Activated CD4-positive, CD25-positive, alpha-beta regulatory T cell treated with anti-CD3 and anti-CD28 coated beads, Interleukin-2, amount 50 U/mL, for 24 hours (primary cell): ENCODE measurements around the gene GPR108.
"Not testable (repeated sequence)": the region's sequence is repeated elsewhere in the genome, so short reads cannot be mapped to it uniquely, and the experiment has no call there.

Experiments used
- ATAC-seq, 2 donors: fragments of 150-1000 bp; cut with Tn5 transposase; one replicate each; pipeline ENCODE4 v1.10.0; 2021; ENCODE audit warnings: mild to moderate bottlenecking in 1 of 2, moderate library complexity in 1 of 2

The GPR108 gene

DNA sequence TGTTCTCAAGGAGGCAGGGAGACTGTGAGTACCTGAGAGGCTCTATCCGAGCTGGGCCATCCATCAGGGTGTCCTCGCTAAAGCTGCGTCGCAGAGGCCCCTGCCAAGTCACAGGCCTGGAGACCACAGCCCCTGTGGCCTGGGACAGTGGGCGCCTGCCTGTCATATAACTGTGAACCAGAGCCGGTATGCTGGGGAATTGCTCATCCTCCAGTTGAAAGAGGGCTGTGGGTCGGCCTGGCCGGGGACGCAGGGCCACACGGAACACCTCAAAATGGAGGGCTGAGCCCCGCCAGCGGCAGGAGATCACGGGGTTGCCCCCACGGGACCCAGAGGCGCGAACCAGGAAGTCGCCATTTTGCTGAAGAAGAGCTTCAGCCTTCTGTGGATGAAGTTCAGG lies 23.2 kb upstream of the GPR108 start:
- no peak for ATAC-seq

DNA sequence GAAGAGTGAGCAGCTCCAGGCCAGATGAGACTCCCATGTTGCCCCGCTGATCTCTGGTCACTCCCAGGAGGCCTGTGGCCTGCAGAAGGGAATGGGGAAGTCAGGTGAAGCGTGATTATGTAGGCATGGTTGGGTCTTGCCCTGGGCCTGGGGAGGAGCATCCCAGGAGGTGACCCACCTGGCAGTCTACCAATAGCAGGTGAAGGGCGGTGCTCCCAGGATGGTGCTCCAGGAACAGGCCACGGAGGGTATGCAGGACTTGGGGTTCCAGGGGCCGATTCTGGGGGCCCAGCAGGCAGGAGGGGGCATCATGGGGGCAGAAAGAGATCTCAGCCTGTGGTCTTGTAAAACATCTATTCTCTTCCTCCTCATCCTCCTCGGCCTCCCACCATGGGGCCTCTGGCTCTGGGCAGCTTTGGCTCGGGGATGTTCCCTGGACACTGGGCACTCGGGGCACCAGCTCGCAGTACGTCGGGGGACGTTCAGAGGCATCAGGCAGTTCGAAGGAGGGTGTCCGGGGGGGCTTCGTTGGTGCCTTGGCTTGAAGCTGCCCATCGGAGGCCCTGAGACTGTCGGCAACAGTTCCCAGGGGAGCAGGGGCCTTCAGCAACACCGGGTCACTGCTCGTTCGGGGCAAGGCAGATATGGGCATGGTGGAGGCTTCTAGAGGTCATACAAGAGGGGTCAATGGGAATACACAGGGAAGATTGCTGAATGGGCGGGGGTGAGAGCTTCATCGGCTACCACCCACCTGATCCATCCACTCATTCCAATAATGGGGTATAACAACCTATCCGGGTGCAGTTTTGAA lies 17.5 kb upstream of the GPR108 start:
- ATAC-seq, result no peak

DNA sequence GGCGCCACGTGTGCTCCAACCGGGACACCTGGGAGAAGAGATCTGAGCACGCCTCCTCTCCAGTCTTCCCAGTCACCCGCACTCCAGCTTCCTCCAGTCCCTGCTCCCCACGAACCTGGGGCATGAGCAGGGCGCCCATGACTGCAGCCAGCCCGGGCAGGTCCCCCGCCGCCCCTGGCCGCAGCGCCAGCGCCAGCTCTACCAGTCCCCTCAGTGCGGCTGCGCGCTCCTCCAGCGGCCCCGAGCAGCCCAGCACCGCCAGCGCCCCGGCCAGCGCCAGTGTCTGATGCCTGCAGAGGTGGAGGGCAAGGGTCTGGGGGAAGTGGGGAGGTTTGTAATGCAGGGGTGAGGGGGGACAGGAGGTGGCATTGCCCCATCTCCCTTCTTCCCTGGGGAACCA lies 16.8 kb upstream of the GPR108 start:
- no peak for ATAC-seq

DNA sequence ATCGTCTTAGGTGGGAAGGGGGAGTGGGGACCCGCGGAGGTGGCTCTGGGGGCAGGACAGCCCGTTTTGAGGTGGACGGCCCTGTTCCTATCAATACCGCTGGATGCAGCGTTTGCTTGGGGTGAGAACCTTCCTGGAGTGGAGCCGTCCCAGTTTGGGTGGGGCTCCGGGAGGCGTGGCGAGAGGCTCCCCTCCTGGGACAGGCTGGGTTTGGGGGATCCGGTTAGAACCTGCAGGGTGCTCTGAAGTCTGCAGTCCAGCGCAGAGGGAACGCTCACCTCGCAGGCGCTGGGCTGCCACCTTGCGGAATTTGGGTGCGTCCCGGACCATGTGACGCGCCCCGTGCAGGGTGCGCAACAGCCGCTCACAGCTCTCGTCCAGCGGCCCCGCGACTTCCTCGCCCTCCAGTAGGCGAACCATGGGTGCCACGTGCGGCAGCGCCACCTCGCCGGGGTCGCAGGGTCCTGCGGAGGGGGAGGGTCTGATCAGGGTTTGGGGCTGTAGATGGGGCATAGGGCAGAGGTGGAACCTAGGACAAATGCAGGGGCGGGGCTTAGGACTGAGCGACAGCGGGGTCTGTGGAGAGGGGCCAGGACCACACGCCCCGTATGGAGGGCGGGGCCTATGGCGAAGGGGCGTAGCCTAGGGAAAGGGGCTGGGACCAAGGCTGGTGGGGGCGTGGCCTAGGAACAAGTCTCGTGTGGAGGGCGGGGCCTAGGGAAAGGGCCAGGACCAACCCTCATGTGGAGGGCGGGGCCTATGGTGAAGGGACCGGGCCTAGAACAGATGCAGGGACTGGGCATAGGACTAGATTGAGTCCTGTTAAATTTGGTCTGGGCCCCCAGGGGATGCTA lies 16.0 kb upstream of the GPR108 start:
- ATAC-seq, result peak; percentile 89 to 91

DNA sequence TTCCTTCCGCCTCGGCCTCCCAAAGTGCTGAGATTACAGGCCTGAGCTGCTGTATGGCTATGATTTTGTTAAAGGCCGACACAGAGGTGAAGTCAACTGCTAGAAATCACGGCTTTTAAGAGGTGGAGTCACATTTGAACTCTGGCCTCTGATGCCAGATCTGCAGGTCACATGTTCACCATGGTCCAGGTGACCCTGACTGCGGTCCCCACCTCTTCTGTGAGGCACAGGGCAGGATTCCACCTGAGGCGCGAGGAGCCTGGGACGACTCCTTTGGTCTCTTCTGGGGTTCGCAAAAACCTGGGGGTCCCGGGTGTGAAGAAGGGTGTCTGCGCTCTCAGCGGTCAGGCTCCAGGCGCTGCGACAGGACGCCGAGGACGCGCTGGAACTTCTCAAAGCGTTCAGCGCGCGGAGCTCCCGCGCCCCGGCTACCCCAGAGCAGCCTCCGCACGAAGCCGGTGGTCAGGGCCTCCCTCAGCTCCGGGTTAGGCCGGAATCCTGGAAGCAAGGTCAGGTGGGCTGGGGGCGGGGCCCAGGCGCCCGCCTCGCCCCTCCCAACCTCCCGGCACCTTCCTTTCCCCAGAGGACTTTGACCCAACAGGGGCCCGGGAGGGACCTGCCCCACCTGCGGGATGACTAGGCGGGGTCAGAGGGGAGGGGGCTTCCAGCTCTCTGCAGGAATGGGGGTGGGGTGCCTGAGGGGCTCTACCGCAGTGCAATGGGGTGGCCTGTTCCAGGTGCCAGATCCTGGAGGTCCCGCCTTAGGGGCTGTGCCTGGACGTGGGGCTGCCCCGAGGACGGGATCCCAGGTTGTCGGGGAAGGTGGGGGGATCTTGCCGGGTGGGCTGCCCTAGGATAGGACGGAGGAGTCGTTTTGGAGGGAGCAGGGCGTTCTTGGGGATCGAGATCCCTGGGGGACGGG lies 15.1 kb upstream of the GPR108 start:
- no peak for ATAC-seq

DNA sequence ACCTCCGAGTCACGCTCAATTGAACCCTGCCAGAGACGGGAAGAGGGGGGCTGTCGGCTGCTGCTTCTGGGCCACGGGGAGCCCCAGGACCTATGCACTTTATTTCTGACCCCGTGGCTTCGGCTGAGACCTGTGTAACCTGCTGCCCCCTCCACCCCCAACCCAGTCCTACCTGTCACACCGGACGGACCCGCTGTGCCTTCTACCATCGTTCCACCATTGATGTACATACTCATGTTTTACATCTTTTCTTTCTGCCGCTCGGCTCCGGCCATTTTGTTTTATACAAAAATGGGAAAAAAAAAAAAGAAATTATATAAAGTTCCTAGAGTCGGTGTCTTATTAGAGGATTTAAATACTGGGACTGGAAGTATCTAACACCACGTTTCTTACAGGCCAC lies 13.8 kb upstream of the GPR108 start:
- no peak for ATAC-seq

DNA sequence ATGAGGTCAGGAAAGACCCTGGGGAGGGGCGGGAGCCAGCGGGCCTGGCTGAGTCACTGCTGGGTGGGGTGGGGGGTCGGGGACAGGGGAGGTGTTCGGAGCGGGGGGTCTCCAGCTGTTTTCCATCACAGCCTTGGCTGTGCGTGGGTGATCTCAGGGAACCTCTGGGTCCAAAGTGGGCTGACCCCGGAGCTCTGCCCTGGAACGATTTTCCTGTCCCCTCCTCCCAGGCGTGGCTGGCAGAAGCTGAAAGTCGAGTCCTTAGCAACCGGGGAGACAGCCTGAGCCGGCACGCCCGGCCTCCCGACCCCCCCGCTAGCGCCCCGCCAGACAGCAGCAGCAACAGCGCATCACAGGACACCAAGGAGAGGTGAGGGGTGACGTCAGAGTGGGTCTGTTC lies 12.7 kb upstream of the GPR108 start:
- ATAC-seq, result no peak

DNA sequence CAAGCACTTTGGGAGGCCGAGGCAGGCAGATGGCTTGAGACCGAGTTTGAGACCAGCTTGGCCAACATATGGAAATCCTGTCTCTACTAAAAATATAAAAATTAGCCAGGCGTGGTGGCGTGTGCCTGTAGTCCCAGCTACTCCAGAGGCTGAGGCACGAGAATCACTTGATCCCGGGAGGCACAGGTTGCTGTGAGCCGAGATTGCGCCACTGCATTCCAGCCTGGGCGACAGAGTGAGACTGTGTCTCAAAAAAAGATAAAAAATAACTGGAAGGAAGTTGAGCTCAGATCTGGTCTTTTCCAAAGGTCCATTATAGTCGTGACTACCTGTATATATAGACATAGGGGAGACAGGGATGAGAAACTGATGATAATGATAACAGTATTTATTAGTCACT lies 11.2 kb upstream of the GPR108 start:
- not testable (repeated sequence) for ATAC-seq

DNA sequence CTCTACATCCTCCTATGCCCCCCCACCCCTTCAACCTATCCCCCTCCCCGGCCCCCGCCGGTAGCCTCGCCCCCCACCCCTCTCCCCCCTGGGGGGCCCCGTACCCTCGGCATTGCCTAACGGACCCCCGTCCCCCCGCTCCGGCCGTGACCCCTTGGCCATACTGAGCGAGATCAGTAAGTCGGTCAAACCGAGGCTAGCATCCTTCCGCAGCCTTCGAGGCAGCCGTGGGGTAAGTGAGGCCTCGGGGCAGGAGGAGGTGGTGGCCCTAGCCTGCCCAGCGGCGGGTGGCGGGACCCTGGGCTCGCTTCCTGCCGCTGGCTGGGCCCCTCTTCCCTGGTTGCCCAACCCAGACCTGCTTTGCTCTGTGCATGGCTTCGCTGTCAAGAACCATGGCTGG lies 8.6 kb upstream of the GPR108 start:
- no peak for ATAC-seq

DNA sequence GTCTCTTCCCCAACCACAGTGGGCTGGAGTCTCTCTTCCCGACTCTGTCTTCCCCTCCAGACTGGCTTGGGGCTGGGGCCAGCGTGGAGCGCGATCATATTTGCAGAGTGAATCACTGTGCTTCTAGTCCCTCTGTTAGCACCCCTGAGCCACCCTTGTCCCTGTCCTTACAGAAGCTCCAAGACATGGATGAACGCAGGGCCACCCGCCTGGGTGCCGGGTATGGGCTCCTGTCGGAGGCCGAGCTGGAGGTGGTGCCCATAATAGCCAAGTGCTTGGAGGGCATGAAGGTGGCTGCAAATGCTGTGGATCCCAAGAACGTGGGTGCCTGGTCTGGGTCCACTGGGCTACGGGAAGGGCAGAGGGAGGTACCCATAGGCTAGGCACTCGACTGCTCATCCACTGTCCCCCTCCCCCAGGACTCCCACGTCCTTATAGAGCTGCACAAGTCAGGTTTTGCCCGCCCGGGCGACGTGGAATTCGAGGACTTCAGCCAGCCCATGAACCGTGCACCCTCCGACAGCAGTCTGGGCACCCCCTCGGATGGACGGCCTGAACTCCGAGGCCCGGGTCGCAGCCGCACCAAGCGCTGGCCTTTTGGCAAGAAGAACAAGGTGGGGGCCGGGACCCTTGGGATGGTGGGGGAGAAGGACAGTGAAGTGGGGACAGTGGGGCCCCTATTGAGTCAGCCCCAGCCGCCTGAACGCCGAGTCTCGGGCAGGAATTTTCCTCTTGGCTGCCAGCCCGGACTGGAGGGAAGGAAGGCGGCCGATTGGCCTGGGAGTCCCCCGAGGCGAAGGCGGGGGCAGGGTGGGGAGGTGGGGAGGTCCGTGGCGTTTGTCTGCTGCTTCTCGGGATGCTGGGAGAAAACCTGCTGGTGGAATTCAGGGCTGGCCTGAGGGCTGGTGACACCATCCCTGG lies 7.3 kb upstream of the GPR108 start:
- ATAC-seq, result no peak

DNA sequence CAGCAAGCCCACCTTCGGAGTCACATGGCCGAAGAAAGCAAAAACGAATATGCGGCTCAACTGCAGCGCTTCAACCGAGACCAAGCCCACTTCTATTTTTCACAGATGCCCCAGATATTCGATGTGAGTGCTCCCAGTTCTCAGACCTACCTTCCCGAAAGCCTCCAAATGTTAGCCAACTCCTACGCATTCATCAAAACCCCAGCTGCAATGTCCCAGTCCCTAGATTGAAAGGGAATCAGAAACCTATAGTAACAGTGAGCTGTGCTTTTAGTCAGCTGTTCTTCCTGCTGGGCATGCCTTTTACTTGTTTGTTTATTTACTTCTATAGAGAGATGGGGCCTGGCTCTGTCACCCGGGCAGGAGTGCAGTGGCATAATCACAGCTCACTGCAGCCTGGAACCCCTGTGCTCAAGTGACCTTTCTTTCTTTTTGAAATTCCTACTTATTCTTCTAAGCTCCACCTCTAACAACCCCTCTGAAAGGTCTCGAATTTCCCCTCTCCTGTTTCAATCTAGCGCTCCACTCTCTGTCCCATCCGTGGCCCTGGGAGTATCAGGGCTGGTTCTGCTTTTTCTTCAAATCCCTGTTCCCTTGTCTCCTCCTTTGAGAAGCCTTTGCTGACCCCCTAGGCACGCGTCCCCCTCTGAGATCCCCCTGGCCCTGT lies 6.5 kb upstream of the GPR108 start:
- no peak for ATAC-seq

DNA sequence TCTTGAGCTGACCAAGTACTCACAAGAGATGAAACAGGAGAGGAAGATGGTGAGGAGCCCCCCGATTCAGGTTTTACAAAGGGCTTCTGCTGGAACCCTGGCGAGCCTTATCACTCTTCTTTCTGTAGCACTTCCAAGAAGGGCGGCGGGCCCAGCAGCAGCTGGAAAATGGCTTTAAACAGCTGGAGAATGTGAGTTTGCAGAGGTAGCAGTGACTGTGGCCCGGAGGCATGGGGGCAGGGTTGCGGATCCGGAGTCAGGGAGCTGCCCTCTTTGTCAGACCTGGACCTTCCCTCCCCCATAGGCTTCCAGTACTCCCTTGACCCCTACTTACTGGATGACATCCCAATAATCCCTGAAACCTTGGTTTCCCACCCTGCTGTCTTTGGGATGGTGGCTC lies 5.7 kb upstream of the GPR108 start:
- ATAC-seq, result no peak

DNA sequence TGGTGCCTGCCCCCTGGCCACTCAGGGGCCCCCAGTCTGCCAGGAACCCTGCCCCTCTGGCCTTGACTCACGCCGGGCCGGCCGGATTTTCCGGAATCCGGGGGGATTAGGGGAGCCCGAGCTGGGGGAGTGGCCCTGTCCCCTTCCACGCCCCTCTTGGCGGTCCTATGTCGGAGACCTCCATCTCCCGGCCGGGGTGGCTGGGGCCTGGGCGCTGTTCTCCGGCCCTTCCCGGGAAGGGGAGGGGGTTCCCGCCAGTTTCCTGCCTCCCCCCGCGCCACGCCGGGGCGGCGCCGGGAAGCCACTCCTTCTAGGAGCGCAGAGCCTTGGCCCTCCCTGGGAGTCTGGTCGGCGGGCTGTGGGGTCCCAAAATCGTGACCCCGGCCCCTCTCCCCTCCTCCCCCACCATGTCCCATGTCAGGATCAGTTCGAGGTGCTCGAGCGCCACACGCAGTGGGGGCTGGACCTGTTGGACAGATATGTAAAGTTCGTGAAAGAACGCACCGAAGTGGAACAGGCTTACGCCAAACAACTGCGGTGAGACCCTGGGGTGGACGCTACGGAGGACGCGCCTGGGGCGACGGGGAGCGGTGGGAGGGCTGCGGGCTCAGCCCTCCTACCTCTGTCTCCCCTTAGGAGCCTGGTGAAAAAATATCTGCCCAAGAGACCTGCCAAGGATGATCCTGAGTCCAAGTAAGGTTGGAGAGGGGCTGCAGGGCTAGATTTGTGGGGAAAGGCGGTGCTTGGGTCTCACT lies 3.4 kb upstream of the GPR108 start:
- ATAC-seq, result no peak

DNA sequence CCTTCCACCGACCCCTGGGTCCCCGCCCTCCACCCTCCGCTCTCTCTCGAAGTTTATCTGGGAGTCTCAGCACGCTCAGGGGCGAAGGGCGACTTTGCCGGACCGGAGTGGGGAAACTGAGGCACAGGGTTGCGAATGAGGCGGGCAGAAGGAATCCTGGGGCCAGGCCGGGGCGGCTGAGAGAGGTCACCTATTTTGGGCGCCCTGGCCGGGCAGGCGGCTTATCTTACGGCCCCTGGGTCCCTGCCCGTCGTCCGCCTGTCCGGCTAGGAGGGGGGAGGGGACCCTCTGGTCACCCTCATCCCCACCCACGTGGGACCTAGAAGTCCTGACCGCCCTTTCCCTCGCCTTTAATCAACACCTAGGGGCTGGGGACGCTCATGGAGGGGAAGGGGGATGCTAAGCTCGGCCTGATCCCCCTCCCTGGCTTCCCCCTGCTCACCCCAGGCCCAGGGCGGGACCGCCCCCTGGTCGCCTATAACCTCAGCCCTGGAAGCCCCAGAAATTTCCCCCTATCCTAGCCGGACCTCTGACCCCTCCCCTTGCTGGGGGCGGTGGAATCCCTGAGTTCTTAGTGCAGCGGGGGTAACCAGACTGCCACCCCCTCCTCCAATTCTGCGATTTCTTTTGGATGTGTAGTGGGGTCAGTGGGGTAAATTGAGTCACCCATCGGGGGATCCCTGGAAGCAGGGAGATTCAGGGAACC lies 2.7 kb upstream of the GPR108 start:
- no peak for ATAC-seq

DNA sequence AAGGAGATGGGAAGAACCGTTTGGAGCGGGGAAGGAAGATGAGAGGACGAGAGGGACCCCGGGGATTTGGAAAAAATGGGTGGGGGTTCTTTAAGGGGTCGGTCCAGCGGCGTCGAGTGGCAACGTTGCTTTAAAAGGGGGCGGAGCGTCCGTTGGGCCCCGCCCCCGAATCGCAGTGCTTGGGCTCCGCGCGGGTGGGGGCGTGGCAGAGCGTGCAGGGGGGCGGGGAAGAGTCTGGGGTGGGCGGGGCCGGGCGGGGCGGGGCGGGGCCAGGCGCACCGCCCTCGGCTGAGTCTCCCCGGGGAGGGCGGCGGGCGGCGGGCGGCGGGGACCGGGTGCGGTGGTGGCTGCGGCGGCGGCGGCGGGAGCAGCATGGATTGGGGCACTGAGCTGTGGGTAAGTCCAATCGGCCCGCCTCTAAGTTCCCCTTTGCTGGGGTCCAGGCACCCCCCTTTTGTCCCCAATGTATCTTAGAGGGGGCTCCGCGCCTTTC lies 2.1 kb upstream of the GPR108 start, which contains the start of gene TRIP10:
TSS of gene TRIP10 (plus strand) at position 291 of the 493 bp plus-strand sequence. CDS start at position 373, 82 bp downstream.
- no peak for ATAC-seq

DNA sequence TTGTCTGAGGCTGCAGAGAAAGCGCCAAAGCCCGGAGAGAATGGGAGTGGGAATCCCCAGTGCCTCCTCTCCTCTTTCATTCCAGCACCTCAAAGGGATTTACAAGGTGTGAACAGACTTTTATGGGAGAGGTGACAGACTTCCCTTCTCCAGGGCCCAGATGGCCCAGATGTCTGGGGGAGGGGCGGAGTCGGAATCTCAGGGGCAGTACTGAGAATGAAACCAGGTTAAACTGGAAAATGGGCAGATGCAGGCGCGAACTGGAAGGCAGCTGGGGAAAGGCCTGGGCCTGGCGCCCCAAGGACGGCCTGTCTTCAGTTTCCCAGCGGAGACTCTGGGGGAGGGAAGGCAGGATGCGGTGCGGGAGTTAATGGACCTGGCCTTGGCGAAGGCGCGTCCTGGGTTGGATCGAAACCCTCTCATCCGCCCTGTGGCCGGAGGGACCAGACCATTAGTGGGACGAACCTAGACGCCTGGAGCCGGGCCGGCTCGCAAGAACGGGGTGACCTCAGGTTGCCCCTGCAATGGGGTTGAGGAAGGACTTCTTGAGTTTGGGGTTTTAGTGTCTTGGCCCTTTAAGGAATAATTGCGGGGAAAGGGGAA lies 1.5 kb upstream of the GPR108 start:
- no peak for ATAC-seq

DNA sequence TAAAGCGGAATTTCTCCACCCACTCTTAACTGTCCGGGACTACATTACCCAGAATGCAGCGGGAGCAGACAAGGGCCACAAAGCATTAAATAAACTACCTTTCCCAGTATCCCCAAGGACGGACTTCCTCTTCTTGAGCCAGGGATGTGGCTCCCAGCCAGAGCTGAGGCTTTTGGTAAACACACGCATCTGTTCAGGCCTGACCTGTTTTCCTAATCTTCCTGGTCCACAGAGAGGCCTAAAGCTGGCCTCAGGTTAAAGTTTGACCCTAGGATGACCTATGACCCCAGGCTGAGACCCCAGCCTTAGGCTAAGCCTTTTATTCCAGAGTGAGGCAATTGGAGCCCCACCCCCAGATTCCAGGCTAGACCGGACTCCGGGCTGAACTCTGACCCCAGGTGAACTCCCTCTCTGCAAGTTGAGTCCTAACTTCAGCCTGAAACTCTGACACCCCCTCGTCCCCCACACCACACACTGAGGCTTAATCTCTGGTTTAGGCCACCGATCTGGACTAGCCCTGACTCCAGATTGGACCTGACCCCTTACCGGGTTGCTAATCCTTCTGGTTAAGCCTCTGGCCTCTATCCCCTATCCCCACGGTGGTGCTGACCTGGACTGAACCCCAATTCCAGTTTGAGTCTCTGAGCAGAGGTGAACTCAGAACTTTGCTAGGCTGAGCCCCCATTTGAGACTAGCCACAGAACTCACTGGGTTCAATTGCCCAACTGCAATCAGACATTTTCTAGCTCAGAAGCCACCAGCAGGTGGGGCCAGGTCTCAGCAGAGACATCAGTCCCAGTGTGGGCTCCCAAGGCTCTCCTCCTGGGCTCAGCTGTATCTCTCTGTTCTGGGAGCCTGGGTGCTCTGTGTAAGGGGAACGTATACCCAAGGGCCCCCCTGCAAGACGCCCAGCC lies 750 bp upstream of the GPR108 start:
- peak; percentile 6 to 8 for ATAC-seq

DNA sequence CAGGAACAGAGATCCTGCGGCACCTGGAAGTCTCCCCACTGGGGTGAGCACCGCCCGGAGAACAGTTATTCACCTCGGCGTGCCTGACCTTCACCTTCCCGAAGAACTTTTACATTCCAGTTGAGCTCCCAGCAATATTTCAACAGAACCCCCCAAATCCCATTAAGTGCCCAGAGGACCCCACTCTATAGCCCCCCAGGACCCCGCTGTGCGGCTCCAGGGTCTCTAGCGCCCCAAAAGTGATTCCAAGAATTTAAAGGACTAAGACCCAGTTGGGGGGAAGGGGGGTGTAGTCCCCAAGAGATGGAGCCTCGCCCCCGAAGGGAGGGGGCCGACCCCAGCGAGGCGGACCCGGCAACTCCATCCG lies 480 bp downstream of the GPR108 start:
- no peak for ATAC-seq
